Liver (tissue), 3 donors: ENCODE data around the gene RFPL1.

Source experiments
- EGR1 ChIP-seq, 2 donors: IDR thresholded peaks; 2 replicates each; pipeline ENCODE4 v1.6.1; 2016 to 2018; ENCODE audit warnings: antibody characterized with exemption in 2 of 2, low read depth in 2 of 2
- FOXA2 ChIP-seq: IDR thresholded peaks from 2 replicates; pipeline ENCODE4 v1.6.1; 2016; ENCODE audit warnings: antibody characterized with exemption
- JUND ChIP-seq, 2 donors: IDR thresholded peaks; 2 replicates each; pipeline ENCODE4 v1.6.1; 2016; ENCODE audit warnings: antibody characterized with exemption in 2 of 2
- RAD21 ChIP-seq, 2 donors: IDR thresholded peaks; 2 replicates each; pipeline ENCODE4 v1.6.1; 2016; ENCODE audit warnings: antibody characterized with exemption in 2 of 2, mild to moderate bottlenecking in 2 of 2
- TAF1 ChIP-seq: conservative IDR thresholded peaks from 2 replicates; pipeline ENCODE4 v1.6.1; 2016; ENCODE audit warnings: antibody characterized with exemption, mild to moderate bottlenecking
- YY1 ChIP-seq: IDR thresholded peaks from 2 replicates; pipeline ENCODE4 v1.6.1; 2016; ENCODE audit warnings: antibody characterized with exemption, mild to moderate bottlenecking
- TF ChIP-seq, protein P1 (sequence below): fragments of 150-350 bp; IDR thresholded peaks from 2 replicates; pipeline ENCODE4 v1.5.1; 2017; ENCODE audit warnings: improper control_type of control experiment, low read depth, low read length; ENCODE audit not compliant: missing input control
- TF ChIP-seq, protein P2 (sequence below): IDR thresholded peaks from 2 replicates; pipeline ENCODE4 v1.6.1; 2016; ENCODE audit warnings: antibody characterized with exemption, mild to moderate bottlenecking
- donor health status: healthy.
- donor health status: healthy.

DNA sequence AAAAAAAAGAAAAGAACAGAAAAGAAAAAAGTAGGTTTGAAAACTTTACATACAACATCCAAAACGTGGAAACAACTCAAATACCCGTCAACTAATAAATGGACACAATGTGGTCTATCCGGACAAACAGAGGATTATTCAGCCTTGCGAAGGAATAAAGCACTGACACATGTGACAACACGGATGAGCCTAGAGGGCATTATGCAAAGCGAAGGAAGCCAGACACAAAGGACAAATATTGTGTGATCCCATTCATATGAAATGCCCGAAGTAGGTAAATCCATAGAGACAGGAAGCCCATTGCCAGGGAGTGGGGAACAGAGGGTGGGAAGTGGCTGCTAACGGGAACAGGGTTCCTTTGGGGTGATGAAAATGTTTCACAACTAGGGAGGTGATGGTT lies 11.8 kb downstream of the RFPL1 start:
- no peak for TF ChIP-seq JUND (IDR thresholded peaks at IDR 0.05)
- TF ChIP-seq, protein P1, sequence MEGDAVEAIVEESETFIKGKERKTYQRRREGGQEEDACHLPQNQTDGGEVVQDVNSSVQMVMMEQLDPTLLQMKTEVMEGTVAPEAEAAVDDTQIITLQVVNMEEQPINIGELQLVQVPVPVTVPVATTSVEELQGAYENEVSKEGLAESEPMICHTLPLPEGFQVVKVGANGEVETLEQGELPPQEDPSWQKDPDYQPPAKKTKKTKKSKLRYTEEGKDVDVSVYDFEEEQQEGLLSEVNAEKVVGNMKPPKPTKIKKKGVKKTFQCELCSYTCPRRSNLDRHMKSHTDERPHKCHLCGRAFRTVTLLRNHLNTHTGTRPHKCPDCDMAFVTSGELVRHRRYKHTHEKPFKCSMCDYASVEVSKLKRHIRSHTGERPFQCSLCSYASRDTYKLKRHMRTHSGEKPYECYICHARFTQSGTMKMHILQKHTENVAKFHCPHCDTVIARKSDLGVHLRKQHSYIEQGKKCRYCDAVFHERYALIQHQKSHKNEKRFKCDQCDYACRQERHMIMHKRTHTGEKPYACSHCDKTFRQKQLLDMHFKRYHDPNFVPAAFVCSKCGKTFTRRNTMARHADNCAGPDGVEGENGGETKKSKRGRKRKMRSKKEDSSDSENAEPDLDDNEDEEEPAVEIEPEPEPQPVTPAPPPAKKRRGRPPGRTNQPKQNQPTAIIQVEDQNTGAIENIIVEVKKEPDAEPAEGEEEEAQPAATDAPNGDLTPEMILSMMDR: no peak
- TF ChIP-seq TAF1: no peak
- TF ChIP-seq YY1: no peak
- TF ChIP-seq, protein P2, sequence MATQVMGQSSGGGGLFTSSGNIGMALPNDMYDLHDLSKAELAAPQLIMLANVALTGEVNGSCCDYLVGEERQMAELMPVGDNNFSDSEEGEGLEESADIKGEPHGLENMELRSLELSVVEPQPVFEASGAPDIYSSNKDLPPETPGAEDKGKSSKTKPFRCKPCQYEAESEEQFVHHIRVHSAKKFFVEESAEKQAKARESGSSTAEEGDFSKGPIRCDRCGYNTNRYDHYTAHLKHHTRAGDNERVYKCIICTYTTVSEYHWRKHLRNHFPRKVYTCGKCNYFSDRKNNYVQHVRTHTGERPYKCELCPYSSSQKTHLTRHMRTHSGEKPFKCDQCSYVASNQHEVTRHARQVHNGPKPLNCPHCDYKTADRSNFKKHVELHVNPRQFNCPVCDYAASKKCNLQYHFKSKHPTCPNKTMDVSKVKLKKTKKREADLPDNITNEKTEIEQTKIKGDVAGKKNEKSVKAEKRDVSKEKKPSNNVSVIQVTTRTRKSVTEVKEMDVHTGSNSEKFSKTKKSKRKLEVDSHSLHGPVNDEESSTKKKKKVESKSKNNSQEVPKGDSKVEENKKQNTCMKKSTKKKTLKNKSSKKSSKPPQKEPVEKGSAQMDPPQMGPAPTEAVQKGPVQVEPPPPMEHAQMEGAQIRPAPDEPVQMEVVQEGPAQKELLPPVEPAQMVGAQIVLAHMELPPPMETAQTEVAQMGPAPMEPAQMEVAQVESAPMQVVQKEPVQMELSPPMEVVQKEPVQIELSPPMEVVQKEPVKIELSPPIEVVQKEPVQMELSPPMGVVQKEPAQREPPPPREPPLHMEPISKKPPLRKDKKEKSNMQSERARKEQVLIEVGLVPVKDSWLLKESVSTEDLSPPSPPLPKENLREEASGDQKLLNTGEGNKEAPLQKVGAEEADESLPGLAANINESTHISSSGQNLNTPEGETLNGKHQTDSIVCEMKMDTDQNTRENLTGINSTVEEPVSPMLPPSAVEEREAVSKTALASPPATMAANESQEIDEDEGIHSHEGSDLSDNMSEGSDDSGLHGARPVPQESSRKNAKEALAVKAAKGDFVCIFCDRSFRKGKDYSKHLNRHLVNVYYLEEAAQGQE: no peak
- no peak for TF ChIP-seq FOXA2
- no peak for TF ChIP-seq RAD21 (IDR thresholded peaks at IDR 0.05)
- no peak for TF ChIP-seq EGR1 (IDR thresholded peaks at IDR 0.05; ENCODE audit: low read depth in 2 of 2)
